Hepatocyte (in vitro differentiated cells): ENCODE results near the gene SLC19A2.

ENCODE experiments used
- CTCF ChIP-seq: fragments of 200-600 bp; sonication (generic); IDR thresholded peaks from 2 replicates; pipeline ENCODE4 v1.5.1; 2016; ENCODE audit warnings: antibody characterized with exemption, mild to moderate bottlenecking; ENCODE audit not compliant: poor library complexity
- EZH2 ChIP-seq: fragments of 200-600 bp; sonication (generic); IDR thresholded peaks from 2 replicates; pipeline ENCODE4 v1.6.1; 2016; ENCODE audit warnings: antibody characterized with exemption, mild to moderate bottlenecking, borderline replicate concordance

GRCh38 chr1:169494343-169494742 lies 8.6 kb upstream of the SLC19A2 start:
- no peak for TF ChIP-seq EZH2
- no peak for TF ChIP-seq CTCF
